HepG2 (cell line): Measurements from ENCODE around the gene MDH1. TPM values are rescaled to one million over a fixed set of nuclear protein-coding genes. Genes with fewer than 3 reads are reported as not detected.

Experiments used
- AGO2 ChIP-seq: fragments of 200-400 bp; formaldehyde crosslinking; optimal IDR thresholded peaks from 2 replicates; pipeline ENCODE3; 2017; ENCODE audit warnings: mild to moderate bottlenecking, low read depth, low read length, moderate library complexity
- ATRX ChIP-seq: sonication (generic); formaldehyde crosslinking; IDR thresholded peaks from 2 replicates; pipeline ENCODE4 v1.4.0; 2020; ENCODE audit warnings: missing genetic modification reagents, borderline replicate concordance
- CBX5 ChIP-seq: sonication (generic); formaldehyde crosslinking; IDR thresholded peaks from 2 replicates; pipeline ENCODE4 v1.4.0; 2020; ENCODE audit warnings: missing genetic modification reagents, borderline replicate concordance
- RBAK ChIP-seq: sonication (generic); formaldehyde crosslinking; IDR thresholded peaks from 2 replicates; pipeline ENCODE4 v1.5.1; 2020; ENCODE audit warnings: mild to moderate bottlenecking, missing genetic modification reagents
- ZBTB42 ChIP-seq: sonication (generic); formaldehyde crosslinking; IDR thresholded peaks from 2 replicates; pipeline ENCODE4 v1.5.0; 2020; ENCODE audit warnings: mild to moderate bottlenecking, missing genetic modification reagents
- ZC3H13 ChIP-seq: sonication (generic); formaldehyde crosslinking; IDR thresholded peaks from 2 replicates; pipeline ENCODE4 v1.8.1; 2023; ENCODE audit warnings: mild to moderate bottlenecking, missing genetic modification reagents, moderate library complexity
- ZMYM4 ChIP-seq: sonication (generic); formaldehyde crosslinking; IDR thresholded peaks from 2 replicates; pipeline ENCODE4 v1.8.1; 2023; ENCODE audit warnings: mild to moderate bottlenecking, missing genetic modification reagents
- ZNF235 ChIP-seq: sonication (generic); formaldehyde crosslinking; IDR thresholded peaks from 2 replicates; pipeline ENCODE4 v1.8.1; 2023; ENCODE audit warnings: mild to moderate bottlenecking, missing genetic modification reagents, borderline replicate concordance
- ZNF646 ChIP-seq: sonication (generic); formaldehyde crosslinking; IDR thresholded peaks from 2 replicates; pipeline ENCODE4 v1.9.0; 2021; ENCODE audit warnings: mild to moderate bottlenecking, missing genetic modification reagents
- ZNF703 ChIP-seq: sonication (generic); formaldehyde crosslinking; IDR thresholded peaks from 2 replicates; pipeline ENCODE4 v1.5.1; 2020; ENCODE audit warnings: missing genetic modification reagents, mild to moderate bottlenecking, moderate library complexity, borderline replicate concordance
- ZNF891 ChIP-seq: sonication (generic); formaldehyde crosslinking; IDR thresholded peaks from 2 replicates; pipeline ENCODE4 v1.5.0; 2020; ENCODE audit warnings: mild to moderate bottlenecking, missing genetic modification reagents
- polyA plus RNA-seq, 8 experiments: library from polyadenylated mRNA; depleted of rRNA in 3 of 8; stranded (reverse) in 7 of 8; unstranded in 1 of 8; fragments of >200 nt; fragmentation: Illumina TruSeq in 4 of 8; extraction: Trizol in 4 of 8; gene quantifications; 2 replicates each; pipeline versions ENCODE4 v1.2.1 to v1.2.3, GENCODE V29; 2011 to 2016; ENCODE audit warnings: low read depth in 4 of 8, missing spikeins in 1 of 8, mixed read lengths in 1 of 8; ENCODE audit not compliant: insufficient read depth in 1 of 8
- total RNA-seq, 5 experiments: library from RNA; depleted of rRNA; stranded (reverse); fragments of >200 nt; fragmentation: Illumina TruSeq; extraction: Trizol; gene quantifications; 2 replicates each; pipeline ENCODE4 v1.2.3, GENCODE V29; 2016; ENCODE audit warnings: low read depth in 1 of 5
- TF ChIP-seq, protein P1 (sequence below), 2 experiments: sonication (generic) in 1 of 2; formaldehyde crosslinking in 1 of 2; IDR thresholded peaks; 2 replicates each; pipeline versions ENCODE4 v1.6.1 to v1.9.0; 2014 to 2022; ENCODE audit warnings: antibody characterized with exemption in 1 of 2, borderline replicate concordance in 1 of 2, inconsistent platforms in 1 of 2, low read depth in 1 of 2, missing genetic modification reagents in 1 of 2
- TF ChIP-seq, protein P2 (sequence below): sonication (generic); formaldehyde crosslinking; IDR thresholded peaks from 2 replicates; pipeline ENCODE4 v1.4.0; 2020; ENCODE audit warnings: mild to moderate bottlenecking, missing genetic modification reagents
- TF ChIP-seq, protein P3 (sequence below): sonication (generic); formaldehyde crosslinking; IDR thresholded peaks from 2 replicates; pipeline ENCODE4 v1.5.1; 2020; ENCODE audit warnings: missing genetic modification reagents, mild to moderate bottlenecking, borderline replicate concordance

The MDH1 gene
- total and polyA plus RNA-seq, 2 of the 13 experiments (the other 11 are each of a cell fraction or from before 2014, with no cell fraction given), result 293 to 415 TPM

DNA sequence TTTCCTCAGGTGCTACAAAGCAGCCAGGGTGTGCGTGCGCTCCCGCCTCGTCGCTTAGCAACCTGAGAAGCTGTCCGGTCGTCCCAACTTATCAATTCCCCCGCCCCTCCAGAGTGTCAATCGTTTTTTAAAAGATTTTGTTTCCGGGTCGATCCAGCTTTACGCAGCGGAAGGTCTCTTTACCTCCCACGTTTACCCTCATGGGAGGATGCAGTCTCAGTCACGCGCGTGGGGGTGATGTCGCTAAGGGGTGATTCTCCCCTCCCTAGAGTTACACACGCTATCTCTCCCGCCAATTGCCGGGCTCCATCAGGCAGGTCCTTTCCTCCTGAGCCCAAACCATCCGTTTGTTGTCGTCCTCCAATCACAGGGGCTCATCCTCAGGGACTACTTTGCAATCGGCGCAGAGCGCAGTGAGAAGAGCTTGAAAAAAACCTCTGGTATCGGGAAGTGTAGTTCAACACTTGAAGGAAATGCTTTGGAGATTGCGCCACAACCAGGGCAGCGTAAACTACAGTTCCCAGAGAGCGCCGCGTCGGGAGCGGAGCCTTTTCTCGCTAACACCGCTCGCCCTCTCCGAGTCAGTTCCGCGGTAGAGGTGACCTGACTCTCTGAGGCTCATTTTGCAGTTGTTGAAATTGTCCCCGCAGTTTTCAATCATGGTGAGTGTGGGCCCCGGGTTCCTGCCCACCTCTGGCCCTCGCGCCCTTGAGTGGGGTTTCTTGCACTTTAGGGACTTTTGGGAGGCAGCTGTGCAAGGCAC, at the start of gene MDH1, which contains the start of gene WDPCP (continued):
- TF ChIP-seq ZNF703 (CRISPR knock-in tag) (peak; percentile 44; the same call in 1 of the 2 replicates), AGO2 (no peak), CBX5 (peak; percentile 71; the same call in 1 of the 2 replicates), ZC3H13 (CRISPR knock-in tag) (peak; percentile 79), ATRX (CRISPR knock-in tag) (no peak), ZBTB42 (no peak), ZNF235 (CRISPR knock-in tag) (0 out of 2 replicates have a peak, but pooled peaks have one; percentile 24), RBAK (CRISPR knock-in tag) (peak; percentile 45; the same call in 1 of the 2 replicates), ZMYM4 (peak; percentile 95), ZNF891 (CRISPR knock-in tag) (no peak; the same call in 1 of the 2 replicates), ZNF646 (CRISPR knock-in tag) (no peak)
- TF ChIP-seq, protein P1, sequence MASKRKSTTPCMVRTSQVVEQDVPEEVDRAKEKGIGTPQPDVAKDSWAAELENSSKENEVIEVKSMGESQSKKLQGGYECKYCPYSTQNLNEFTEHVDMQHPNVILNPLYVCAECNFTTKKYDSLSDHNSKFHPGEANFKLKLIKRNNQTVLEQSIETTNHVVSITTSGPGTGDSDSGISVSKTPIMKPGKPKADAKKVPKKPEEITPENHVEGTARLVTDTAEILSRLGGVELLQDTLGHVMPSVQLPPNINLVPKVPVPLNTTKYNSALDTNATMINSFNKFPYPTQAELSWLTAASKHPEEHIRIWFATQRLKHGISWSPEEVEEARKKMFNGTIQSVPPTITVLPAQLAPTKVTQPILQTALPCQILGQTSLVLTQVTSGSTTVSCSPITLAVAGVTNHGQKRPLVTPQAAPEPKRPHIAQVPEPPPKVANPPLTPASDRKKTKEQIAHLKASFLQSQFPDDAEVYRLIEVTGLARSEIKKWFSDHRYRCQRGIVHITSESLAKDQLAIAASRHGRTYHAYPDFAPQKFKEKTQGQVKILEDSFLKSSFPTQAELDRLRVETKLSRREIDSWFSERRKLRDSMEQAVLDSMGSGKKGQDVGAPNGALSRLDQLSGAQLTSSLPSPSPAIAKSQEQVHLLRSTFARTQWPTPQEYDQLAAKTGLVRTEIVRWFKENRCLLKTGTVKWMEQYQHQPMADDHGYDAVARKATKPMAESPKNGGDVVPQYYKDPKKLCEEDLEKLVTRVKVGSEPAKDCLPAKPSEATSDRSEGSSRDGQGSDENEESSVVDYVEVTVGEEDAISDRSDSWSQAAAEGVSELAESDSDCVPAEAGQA (IDR thresholded peaks at IDR 0.05; ENCODE audit: low read depth), result peak; percentile 83
- TF ChIP-seq, protein P1 (CRISPR knock-in tag; IDR thresholded peaks at IDR 0.05; ENCODE audit: borderline replicate concordance), result no peak
- TF ChIP-seq, protein P2, sequence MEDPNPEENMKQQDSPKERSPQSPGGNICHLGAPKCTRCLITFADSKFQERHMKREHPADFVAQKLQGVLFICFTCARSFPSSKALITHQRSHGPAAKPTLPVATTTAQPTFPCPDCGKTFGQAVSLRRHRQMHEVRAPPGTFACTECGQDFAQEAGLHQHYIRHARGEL (CRISPR knock-in tag), result no peak
- TF ChIP-seq, protein P3, sequence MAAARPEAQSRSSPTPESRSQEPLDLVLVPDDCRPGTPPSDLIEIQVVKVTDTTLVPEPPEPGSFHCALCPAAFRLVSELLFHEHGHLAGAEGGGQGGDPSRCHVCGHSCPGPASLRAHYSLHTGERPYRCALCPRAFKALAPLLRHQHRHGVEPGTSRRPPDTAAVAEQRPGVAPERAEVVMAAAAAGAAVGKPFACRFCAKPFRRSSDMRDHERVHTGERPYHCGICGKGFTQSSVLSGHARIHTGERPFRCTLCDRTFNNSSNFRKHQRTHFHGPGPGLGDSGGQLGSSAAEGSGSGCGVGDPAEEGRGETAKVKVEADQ (CRISPR knock-in tag), result peak; percentile 90; the same call in 1 of the 2 replicates
